ENCODE data around the gene SLC2A13.

- TF ChIP-seq CTCF (IDR thresholded peaks at IDR 0.05) (no peak), POLR2A (IDR thresholded peaks at IDR 0.05) (no peak)
Measured at GRCh38 chr12:40049268-40049667, 56.6 kb downstream of the SLC2A13 start.

Measured in lower leg skin (tissue), 3 donors.